Thyroid gland (tissue), 4 donors: ENCODE measurements around the gene RAB1B.

Experiments
- POLR2A ChIP-seq, 2 donors: fragments of 450-650 bp; IDR thresholded peaks; one replicate each; pipeline ENCODE4 v1.6.1; 2017; ENCODE audit warnings: antibody characterized with exemption in 2 of 2, mild to moderate bottlenecking in 2 of 2, moderate library complexity in 1 of 2
- TF ChIP-seq, protein P1 (sequence below), 6 experiments: fragments of 200-600 bp in 3 of 6; fragments of 450-650 bp in 3 of 6; sonication (generic) in 3 of 6; IDR thresholded peaks; one replicate each; pipeline ENCODE4 v1.5.1; 2016 to 2019; ENCODE audit warnings: antibody characterized with exemption in 6 of 6, mild to moderate bottlenecking in 2 of 6, inconsistent platforms in 1 of 6, moderate library complexity in 1 of 6

DNA sequence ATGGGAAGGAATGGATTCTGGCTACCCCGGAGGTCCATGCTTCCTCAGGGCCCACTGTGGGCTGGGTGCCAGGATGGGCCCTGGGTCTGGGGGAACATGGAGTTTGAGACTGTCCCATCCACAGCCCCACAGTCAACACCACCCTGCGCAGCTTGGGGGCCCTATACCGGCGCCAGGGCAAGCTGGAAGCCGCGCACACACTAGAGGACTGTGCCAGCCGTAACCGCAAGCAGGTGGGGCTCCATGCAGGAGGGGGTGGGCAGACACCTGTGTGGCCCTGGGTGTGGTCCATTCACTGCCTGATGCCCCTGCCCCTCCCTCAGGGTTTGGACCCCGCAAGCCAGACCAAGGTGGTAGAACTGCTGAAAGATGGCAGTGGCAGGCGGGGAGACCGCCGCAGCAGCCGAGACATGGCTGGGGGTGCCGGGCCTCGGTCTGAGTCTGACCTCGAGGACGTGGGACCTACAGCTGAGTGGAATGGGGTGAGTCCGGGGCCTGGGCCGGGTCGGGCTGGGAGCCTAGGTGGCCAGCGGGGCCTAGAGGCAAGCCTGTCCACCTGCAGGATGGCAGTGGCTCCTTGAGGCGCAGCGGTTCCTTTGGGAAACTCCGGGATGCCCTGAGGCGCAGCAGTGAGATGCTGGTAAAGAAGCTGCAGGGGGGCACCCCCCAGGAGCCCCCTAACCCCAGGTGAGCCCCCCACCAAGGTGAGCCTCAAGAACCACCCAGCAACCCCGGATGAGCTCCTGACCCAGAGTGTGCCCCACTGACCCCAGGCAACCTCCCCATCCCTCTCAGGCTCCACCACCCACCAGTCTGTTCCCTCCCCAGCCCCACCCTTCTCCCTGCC, 2.7 kb upstream of the RAB1B start:
- TF ChIP-seq, protein P1, sequence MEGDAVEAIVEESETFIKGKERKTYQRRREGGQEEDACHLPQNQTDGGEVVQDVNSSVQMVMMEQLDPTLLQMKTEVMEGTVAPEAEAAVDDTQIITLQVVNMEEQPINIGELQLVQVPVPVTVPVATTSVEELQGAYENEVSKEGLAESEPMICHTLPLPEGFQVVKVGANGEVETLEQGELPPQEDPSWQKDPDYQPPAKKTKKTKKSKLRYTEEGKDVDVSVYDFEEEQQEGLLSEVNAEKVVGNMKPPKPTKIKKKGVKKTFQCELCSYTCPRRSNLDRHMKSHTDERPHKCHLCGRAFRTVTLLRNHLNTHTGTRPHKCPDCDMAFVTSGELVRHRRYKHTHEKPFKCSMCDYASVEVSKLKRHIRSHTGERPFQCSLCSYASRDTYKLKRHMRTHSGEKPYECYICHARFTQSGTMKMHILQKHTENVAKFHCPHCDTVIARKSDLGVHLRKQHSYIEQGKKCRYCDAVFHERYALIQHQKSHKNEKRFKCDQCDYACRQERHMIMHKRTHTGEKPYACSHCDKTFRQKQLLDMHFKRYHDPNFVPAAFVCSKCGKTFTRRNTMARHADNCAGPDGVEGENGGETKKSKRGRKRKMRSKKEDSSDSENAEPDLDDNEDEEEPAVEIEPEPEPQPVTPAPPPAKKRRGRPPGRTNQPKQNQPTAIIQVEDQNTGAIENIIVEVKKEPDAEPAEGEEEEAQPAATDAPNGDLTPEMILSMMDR (IDR thresholded peaks at IDR 0.05) = no peak
- TF ChIP-seq POLR2A (IDR thresholded peaks at IDR 0.05) = no peak
